Astrocyte of the cerebellum (primary cell): ENCODE data around the gene COTL1.

Experiments
- DNase-seq: peaks from one replicate; pipeline ENCODE4 v3.0.0-alpha.2; 2011; ENCODE audit warnings: low read depth
- H3K4me3 ChIP-seq: 2 replicates; pipeline ENCODE4 v1.5.1; 2011; ENCODE audit warnings: mild to moderate bottlenecking, low read depth, low read length, moderate library complexity
- CTCF ChIP-seq: IDR thresholded peaks from 2 replicates; pipeline ENCODE4 v1.5.1; 2012; ENCODE audit warnings: low read length, low read depth, moderate library complexity, mild to moderate bottlenecking; ENCODE audit errors: missing control alignments
- in situ Hi-C: cut with HindIII; loops from 2 replicates; pipeline ENCODE4 v1.10.0; 2017; ENCODE audit warnings: low sequenced_read_pairs

Gene COTL1

GRCh38 chr16:84578538-84579126, 39.2 kb downstream of the COTL1 start:
- no peak for TF ChIP-seq CTCF
- no peak for DNase-seq
- in situ Hi-C loops, result no loop called here
- no peak overlapping the region for H3K4me3 ChIP-seq

GRCh38 chr16:84577034-84577803, 40.7 kb downstream of the COTL1 start:
- no peak for DNase-seq
- in situ Hi-C loops, result no loop called here
- no peak for TF ChIP-seq CTCF
- H3K4me3 ChIP-seq, result no peak overlapping the region

- in situ Hi-C loops, result no loop called here
- DNase-seq, result no peak
- no peak overlapping the region for H3K4me3 ChIP-seq
- TF ChIP-seq CTCF, result no peak
Measured at GRCh38 chr16:84575914-84576313, 42.0 kb downstream of the COTL1 start.

GRCh38 chr16:84574191-84574590, 43.7 kb downstream of the COTL1 start:
- peak; percentile 6 for TF ChIP-seq CTCF
- in situ Hi-C loops, result no loop called here
- H3K4me3 ChIP-seq, result no peak overlapping the region
- no peak for DNase-seq

GRCh38 chr16:84572096-84572495, 45.8 kb downstream of the COTL1 start:
- TF ChIP-seq CTCF, result no peak
- DNase-seq, result no peak
- no peak overlapping the region for H3K4me3 ChIP-seq
- in situ Hi-C loops, result no loop called here

GRCh38 chr16:84571506-84571905, 46.4 kb downstream of the COTL1 start:
- no peak for TF ChIP-seq CTCF
- in situ Hi-C loops, result no loop called here

More at GRCh38 chr16:84571506-84571905, 46.4 kb downstream of the COTL1 start:
- H3K4me3 ChIP-seq, result no peak overlapping the region
- DNase-seq, result no peak
